Body of pancreas (tissue), 4 donors: Measurements from ENCODE around the gene FOXO6. TPM values are rescaled to one million over a fixed set of nuclear protein-coding genes. Genes with fewer than 3 reads are reported as not detected.

Experiments used
- ATAC-seq: fragments of 150-250 bp; one replicate; pipeline ENCODE4 v1.9.1; 2016
- DNase-seq, 4 donors: peaks; one replicate each; pipeline ENCODE4 v3.0.0-alpha.2; 2019
- H3K27ac ChIP-seq, 4 donors: fragments of 200-600 bp; sonication (generic); 1 replicate in 3 of 4; 2 replicates in 1 of 4; pipeline versions ENCODE4 v1.5.1 to v1.6.1; 2016 to 2019; ENCODE audit warnings: mild to moderate bottlenecking in 1 of 4, mixed read lengths in 1 of 4, moderate library complexity in 1 of 4
- H3K27me3 ChIP-seq, 2 donors: fragments of 200-600 bp; sonication (generic); one replicate each; pipeline ENCODE4 v1.6.0; 2016; ENCODE audit warnings: mild to moderate bottlenecking in 1 of 2
- H3K36me3 ChIP-seq, 2 donors: fragments of 200-600 bp; sonication (generic); replicated peaks in 1 of 2; 2 replicates each; pipeline ENCODE4 v1.5.1; 2016; ENCODE audit warnings: low read depth in 2 of 2; ENCODE audit not compliant: insufficient read depth in 1 of 2
- H3K4me1 ChIP-seq: fragments of 200-600 bp; sonication (generic); one replicate; pipeline ENCODE4 v1.6.0; 2016
- H3K4me3 ChIP-seq, 2 donors: fragments of 200-600 bp; sonication (generic); 1 replicate in 1 of 2; 2 replicates in 1 of 2; pipeline ENCODE4 v1.5.1; 2016 to 2019
- H3K9me3 ChIP-seq, 3 donors: fragments of 200-600 bp; sonication (generic); 1 replicate in 2 of 3; 2 replicates in 1 of 3; pipeline ENCODE4 v1.5.1; 2016
- POLR2A ChIP-seq, 3 donors: fragments of 450-650 bp; IDR thresholded peaks; one replicate each; pipeline ENCODE4 v1.6.1; 2016; ENCODE audit warnings: antibody characterized with exemption in 3 of 3, mild to moderate bottlenecking in 2 of 3
- WGBS, 2 donors: methylation state at CpG; one replicate each; pipeline ENCODE4 v1.1.5; 2017; 5-methylcytosine and 5-hydroxymethylcytosine counted together
- intact Hi-C: fragments of 100-400 bp; cut with DNase I; formaldehyde crosslinking; loops from one replicate; pipeline ENCODE4 v1.15.1; 2023
- total RNA-seq, 2 donors: library from RNA; depleted of rRNA; stranded (reverse); fragments of >200 nt; gene quantifications; one replicate each; pipeline ENCODE4 v1.1.0, GENCODE V29; 2016
- TF ChIP-seq, protein P1 (sequence below), 7 experiments: fragments of 450-650 bp in 4 of 7; fragments of 200-600 bp in 3 of 7; sonication (generic) in 3 of 7; IDR thresholded peaks; one replicate each; pipeline ENCODE4 v1.5.1; 2016 to 2019; ENCODE audit warnings: antibody characterized with exemption in 7 of 7

FOXO6 gene
- total RNA-seq, 2 donors from 2014 or later, result 1.0 to 2.3 TPM

DNA sequence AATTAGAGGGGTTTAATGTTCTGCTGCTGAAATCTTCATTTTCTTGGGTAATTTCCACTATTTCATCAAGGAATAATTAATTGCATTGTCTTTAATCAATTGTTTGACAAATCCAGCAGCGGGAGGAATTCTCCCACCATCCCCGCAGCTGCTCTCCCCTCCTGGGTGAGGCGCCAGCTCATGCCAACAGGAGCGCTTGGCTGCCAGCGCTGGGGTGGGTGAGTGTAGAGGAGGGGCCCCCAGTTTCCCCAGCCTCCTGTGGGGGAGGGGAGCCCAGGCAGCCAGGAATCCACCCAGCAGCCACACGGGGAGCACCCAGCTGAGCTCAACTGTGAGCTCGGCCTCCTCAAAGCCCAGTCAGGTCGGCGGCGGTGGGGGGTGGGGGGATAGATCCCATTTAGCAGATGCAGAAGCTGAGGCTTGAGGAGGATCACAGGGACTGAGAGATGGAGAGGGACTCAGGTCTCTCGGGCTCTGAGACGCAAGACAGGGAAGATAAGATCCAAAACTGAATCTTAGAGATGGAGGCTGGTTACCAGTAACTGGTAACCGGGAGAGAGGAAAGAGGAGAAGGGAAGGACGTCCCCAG, 46.5 kb downstream of the FOXO6 start:
- no peak overlapping the region for H3K27ac ChIP-seq
- no peaks in the 10 kb centered on the region for H3K27me3 ChIP-seq
- ATAC-seq (no peak), DNase-seq (peak in 2 of 4 donors; percentile 30 to 31)
- H3K4me3 ChIP-seq, result no peak overlapping the region
- WGBS, 2 donors, result 37 to 40% methylated on average over 12 to 14 of the region's 14 CpGs
- H3K4me1 ChIP-seq, result no peaks in the 10 kb centered on the region
- no peak for TF ChIP-seq POLR2A (IDR thresholded peaks at IDR 0.05)
- TF ChIP-seq, protein P1, sequence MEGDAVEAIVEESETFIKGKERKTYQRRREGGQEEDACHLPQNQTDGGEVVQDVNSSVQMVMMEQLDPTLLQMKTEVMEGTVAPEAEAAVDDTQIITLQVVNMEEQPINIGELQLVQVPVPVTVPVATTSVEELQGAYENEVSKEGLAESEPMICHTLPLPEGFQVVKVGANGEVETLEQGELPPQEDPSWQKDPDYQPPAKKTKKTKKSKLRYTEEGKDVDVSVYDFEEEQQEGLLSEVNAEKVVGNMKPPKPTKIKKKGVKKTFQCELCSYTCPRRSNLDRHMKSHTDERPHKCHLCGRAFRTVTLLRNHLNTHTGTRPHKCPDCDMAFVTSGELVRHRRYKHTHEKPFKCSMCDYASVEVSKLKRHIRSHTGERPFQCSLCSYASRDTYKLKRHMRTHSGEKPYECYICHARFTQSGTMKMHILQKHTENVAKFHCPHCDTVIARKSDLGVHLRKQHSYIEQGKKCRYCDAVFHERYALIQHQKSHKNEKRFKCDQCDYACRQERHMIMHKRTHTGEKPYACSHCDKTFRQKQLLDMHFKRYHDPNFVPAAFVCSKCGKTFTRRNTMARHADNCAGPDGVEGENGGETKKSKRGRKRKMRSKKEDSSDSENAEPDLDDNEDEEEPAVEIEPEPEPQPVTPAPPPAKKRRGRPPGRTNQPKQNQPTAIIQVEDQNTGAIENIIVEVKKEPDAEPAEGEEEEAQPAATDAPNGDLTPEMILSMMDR (IDR thresholded peaks at IDR 0.05), result no peak
- H3K9me3 ChIP-seq, result no peaks in the 10 kb centered on the region
- intact Hi-C loops, result no loop called here
- no peaks in the 10 kb centered on the region for H3K36me3 ChIP-seq

DNA sequence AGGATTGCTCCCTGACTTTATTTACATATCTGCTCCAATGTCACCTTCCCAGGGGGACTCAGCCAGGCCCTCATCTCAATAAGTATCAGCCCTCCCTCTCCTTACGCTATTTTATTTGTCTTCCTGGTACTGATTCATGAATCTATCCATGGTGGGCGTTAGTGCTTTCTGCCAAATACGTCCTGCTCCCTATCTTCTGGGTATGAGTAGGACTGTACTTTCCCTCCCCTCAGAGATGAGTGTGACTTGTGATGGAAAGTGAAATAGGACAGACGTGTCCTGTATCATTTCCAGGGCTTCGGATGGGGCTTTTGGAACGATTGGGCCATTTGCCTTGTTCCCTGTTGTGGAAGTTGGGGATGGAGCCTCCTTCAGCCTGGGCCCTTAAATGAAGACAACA, 47.5 kb downstream of the FOXO6 start:
- WGBS, 2 donors, result 50 to 75% methylated on average over 6 of the region's 6 CpGs
- no peak for ATAC-seq
- no peak for DNase-seq

GRCh38 chr1:41409825-41410224, 48.6 kb downstream of the FOXO6 start:
- H3K9me3 ChIP-seq, result no peaks in the 10 kb centered on the region
- DNase-seq (no peak), ATAC-seq (no peak)
- no peak for TF ChIP-seq POLR2A (IDR thresholded peaks at IDR 0.05)
- TF ChIP-seq, protein P1 (IDR thresholded peaks at IDR 0.05), result no peak
- no peaks in the 10 kb centered on the region for H3K36me3 ChIP-seq
- intact Hi-C loops, result loop anchor here (5.0 kb wide), 1 partner anchor 123 kb away; no protein-coding TSS in a partner anchor
- H3K27me3 ChIP-seq, result no peaks in the 10 kb centered on the region
- no peak overlapping the region for H3K27ac ChIP-seq
- 80 to 81% methylated on average over 7 of the region's 7 CpGs for WGBS, 2 donors
- H3K4me3 ChIP-seq, result no peak overlapping the region
- H3K4me1 ChIP-seq, result no peaks in the 10 kb centered on the region

More for the DNA sequence above, 47.5 kb downstream of the FOXO6 start:
- Histone ChIP-seq H3K9me3 (no peaks in the 10 kb centered on the region), H3K4me1 (no peaks in the 10 kb centered on the region), H3K36me3 (no peaks in the 10 kb centered on the region), H3K27ac (no peak overlapping the region), H3K27me3 (no peaks in the 10 kb centered on the region), H3K4me3 (no peak overlapping the region)
- intact Hi-C loops, result no loop called here
- TF ChIP-seq, protein P1 (IDR thresholded peaks at IDR 0.05), result no peak
- no peak for TF ChIP-seq POLR2A (IDR thresholded peaks at IDR 0.05)

DNA sequence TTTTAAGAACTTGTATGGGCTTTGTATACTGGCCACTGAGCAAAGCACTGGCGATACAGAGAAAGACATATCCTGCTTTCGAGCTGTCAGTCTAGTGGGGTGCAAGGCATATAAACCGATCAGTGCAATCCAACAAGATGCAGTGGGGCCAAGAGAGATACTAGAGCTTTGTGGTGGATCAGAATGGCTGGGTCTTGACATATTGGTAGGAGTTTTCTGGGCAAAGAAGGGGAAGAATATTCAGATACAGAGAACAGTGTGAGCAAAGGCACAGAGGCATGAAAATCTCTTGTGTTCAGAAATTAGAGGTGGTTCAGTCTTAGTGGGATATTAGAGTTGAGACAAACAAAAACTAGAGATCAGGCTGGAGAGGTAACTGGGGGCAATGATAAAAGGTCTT, 49.2 kb downstream of the FOXO6 start:
- ATAC-seq (no peak), DNase-seq (no peak)
- Histone ChIP-seq H3K9me3 (no peaks in the 10 kb centered on the region), H3K4me1 (no peaks in the 10 kb centered on the region), H3K4me3 (no peak overlapping the region), H3K27ac (no peak overlapping the region), H3K36me3 (no peaks in the 10 kb centered on the region), H3K27me3 (no peaks in the 10 kb centered on the region)
- 80 to 85% methylated on average over 3 of the region's 3 CpGs for WGBS, 2 donors
- intact Hi-C loops, result loop anchor here (5.0 kb wide), 1 partner anchor 123 kb away; no protein-coding TSS in a partner anchor
- TF ChIP-seq POLR2A (IDR thresholded peaks at IDR 0.05), result no peak
- TF ChIP-seq, protein P1 (IDR thresholded peaks at IDR 0.05), result no peak

DNA sequence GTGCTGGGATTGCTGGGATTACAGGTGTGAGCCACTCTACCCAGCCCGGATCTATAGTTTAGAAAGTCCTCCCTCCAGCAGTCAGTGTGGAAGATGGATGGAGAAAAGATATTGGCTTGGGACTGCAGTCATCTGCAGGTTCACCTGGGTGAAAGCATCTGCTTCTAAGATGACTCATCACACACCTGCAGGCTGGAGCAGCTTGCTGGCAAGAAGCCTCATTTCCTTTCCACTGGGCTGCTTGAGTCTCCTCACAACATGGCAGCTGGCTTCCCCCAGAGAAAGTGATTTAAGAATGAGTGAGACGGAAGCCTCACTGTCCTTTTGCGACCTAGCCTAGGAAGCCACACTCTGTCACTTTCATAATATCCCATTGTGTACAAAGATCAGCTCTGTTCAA, 50.0 kb downstream of the FOXO6 start:
- Histone ChIP-seq H3K4me3 (no peak overlapping the region), H3K4me1 (no peaks in the 10 kb centered on the region), H3K9me3 (no peaks in the 10 kb centered on the region), H3K27ac (no peak overlapping the region), H3K27me3 (no peaks in the 10 kb centered on the region), H3K36me3 (no peaks in the 10 kb centered on the region)
- no peak for DNase-seq
- no peak for ATAC-seq
- TF ChIP-seq, protein P1 (IDR thresholded peaks at IDR 0.05), result no peak
- no peak for TF ChIP-seq POLR2A (IDR thresholded peaks at IDR 0.05)
- WGBS, 2 donors, result 79 to 100% methylated on average over 1 to 3 of the region's 3 CpGs
- intact Hi-C loops, result loop anchor here (5.0 kb wide), 1 partner anchor 124 kb away; no protein-coding TSS in a partner anchor
